Measurements from ENCODE around the gene TANC1. TPM values are rescaled to one million over a fixed set of nuclear protein-coding genes. Genes with fewer than 3 reads are reported as not detected.

Gene TANC1
- total RNA-seq, 2 experiments from 2014 or later: 0.41 to 0.47 TPM

DNA sequence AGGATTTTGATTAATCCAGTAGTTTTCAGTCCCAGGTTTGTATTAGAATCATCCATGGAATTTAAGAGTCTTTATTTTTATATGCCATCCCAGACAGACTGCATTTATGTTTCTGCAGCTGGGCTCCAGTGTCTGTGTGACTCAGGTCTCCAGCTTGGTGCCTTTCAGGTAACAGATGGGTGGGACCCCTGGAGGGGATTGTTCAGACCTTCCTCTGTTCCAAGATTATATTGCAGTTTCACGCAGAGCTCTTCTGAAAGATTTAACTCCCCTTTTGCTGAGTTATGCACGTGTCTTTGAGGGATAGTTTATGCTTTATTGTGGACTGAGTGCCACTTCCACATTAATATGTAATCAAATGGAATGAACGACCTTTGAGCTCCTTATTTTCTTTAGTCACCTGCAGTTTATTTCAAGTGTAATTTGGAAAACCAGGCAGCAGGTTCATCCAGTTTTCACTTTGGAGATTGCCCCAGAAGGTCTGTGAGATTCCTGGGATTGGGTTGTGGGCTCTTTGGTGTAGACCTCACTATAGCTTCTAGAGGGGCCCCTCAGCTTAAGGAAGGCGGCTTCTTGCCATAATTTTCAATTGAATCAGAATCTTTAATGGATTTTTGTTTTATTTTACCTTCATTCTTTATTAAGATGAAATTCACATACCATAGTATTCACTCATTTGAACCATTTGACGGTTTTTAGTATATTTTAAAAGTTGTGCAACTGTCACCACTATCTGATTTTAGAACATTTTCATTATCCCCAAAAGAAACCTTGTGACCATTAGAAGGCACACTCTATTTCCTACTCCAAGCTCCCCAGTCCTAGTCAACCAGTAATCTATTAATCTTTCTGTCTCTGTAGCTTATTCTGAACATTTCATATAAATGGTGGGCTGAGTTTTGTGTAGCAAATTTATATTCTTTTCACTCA, 183.0 kb downstream of the TANC1 start:
- Histone ChIP-seq H3K36me3 (ENCODE audit: insufficient read depth, low read length) (no peaks in the 10 kb centered on the region), H3K4me1 (ENCODE audit: insufficient read depth, low read length) (peaks cover 37% of the 10 kb centered on the region), H3K9me3 (ENCODE audit: control insufficient read depth in 1 of 2, insufficient read depth in 1 of 2, low read length in 2 of 2) (no peaks in the 10 kb centered on the region), H3K27ac (ENCODE audit: low read depth in 1 of 2, low read length in 2 of 2) (no peak overlapping the region), H3K4me3 (ENCODE audit: low read length) (no peak overlapping the region), H3K27me3 (ENCODE audit: control insufficient read depth in 1 of 2, insufficient read depth in 2 of 2, low read length in 2 of 2) (no peaks in the 10 kb centered on the region)
- H3K9me3 Mint-ChIP-seq: no peaks in the 10 kb centered on the region
- no peak overlapping the region for H3K4me3 Mint-ChIP-seq
- H3K36me3 Mint-ChIP-seq (ENCODE audit: low read depth): no peaks in the 10 kb centered on the region
- intact Hi-C loops (cut with DNase I, micrococcal nuclease): no loop called here
- CTCF ChIA-PET: no interaction called here
- POLR2A ChIA-PET: interaction anchor here (0.6 kb wide), 1 partner anchor 132 kb away, joined by 3 read pairs; no protein-coding TSS in a partner anchor
- DNase-seq: no peak
- peaks cover 35% of the 10 kb centered on the region for H3K4me1 Mint-ChIP-seq (ENCODE audit: low read depth)
- no peak for ATAC-seq (ENCODE audit: poor library complexity)
- TF ChIP-seq, protein P1, sequence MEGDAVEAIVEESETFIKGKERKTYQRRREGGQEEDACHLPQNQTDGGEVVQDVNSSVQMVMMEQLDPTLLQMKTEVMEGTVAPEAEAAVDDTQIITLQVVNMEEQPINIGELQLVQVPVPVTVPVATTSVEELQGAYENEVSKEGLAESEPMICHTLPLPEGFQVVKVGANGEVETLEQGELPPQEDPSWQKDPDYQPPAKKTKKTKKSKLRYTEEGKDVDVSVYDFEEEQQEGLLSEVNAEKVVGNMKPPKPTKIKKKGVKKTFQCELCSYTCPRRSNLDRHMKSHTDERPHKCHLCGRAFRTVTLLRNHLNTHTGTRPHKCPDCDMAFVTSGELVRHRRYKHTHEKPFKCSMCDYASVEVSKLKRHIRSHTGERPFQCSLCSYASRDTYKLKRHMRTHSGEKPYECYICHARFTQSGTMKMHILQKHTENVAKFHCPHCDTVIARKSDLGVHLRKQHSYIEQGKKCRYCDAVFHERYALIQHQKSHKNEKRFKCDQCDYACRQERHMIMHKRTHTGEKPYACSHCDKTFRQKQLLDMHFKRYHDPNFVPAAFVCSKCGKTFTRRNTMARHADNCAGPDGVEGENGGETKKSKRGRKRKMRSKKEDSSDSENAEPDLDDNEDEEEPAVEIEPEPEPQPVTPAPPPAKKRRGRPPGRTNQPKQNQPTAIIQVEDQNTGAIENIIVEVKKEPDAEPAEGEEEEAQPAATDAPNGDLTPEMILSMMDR (IDR thresholded peaks at IDR 0.05): no peak
- H3K27me3 Mint-ChIP-seq: no peaks in the 10 kb centered on the region
- peak overlapping the region; percentile 43 for H3K27ac Mint-ChIP-seq

DNA sequence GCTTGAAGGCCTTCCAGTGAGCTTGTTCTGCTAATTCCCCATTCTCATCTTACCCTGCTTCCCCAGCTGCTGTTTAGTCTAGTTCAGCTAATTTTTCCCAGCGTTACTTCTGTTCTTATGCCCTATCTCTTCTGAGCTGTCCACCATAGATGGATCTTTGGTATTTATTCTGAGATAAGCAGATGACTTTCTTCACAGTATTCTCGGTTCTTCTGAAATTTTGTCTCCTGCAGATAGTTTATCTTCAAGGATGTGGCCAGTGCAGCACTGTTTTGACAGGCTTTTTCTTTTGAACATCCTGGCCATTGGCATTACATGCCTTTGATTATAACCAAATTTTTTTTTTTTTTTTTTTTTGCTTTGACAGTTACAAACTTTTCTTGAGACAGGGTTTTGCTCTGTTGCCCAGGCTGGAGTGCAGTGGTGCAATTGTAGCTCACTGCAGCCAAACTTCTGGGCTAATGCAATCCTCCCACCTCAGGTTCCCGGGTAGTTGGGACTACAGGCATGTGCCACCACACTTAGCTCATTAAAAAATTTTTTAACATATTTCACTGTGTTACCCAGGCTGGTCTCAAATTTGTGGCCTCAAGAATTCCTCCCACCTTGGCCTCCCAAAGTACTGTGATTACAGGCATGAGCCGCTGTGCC, 183.8 kb downstream of the TANC1 start:
- ChIA-PET CTCF (interaction anchor here (0.6 kb wide), 1 partner anchor 41 kb away, joined by 3 read pairs; no protein-coding TSS in a partner anchor), POLR2A (interaction anchor here (0.6 kb wide), 1 partner anchor 131 kb away, joined by 3 read pairs; no protein-coding TSS in a partner anchor)
- H3K27ac ChIP-seq (ENCODE audit: low read depth in 1 of 2, low read length in 2 of 2): no peak overlapping the region
- intact Hi-C loops (cut with DNase I, micrococcal nuclease): no loop called here
- ATAC-seq (ENCODE audit: poor library complexity): no peak
- no peak overlapping the region for H3K4me3 ChIP-seq (ENCODE audit: low read length)
- no peaks in the 10 kb centered on the region for H3K36me3 ChIP-seq (ENCODE audit: insufficient read depth, low read length)
- H3K27ac Mint-ChIP-seq: peak overlapping the region; percentile 43
- H3K4me3 Mint-ChIP-seq: no peak overlapping the region
- TF ChIP-seq, protein P1 (IDR thresholded peaks at IDR 0.05): no peak
- no peaks in the 10 kb centered on the region for H3K9me3 Mint-ChIP-seq
- no peaks in the 10 kb centered on the region for H3K27me3 ChIP-seq (ENCODE audit: control insufficient read depth in 1 of 2, insufficient read depth in 2 of 2, low read length in 2 of 2)
- H3K9me3 ChIP-seq (ENCODE audit: control insufficient read depth in 1 of 2, insufficient read depth in 1 of 2, low read length in 2 of 2): no peaks in the 10 kb centered on the region
- peaks cover 33% of the 10 kb centered on the region for H3K4me1 ChIP-seq (ENCODE audit: insufficient read depth, low read length)
- H3K36me3 Mint-ChIP-seq (ENCODE audit: low read depth): no peaks in the 10 kb centered on the region
- H3K4me1 Mint-ChIP-seq (ENCODE audit: low read depth): peaks cover 32% of the 10 kb centered on the region
- H3K27me3 Mint-ChIP-seq: no peaks in the 10 kb centered on the region
- no peak for DNase-seq

DNA sequence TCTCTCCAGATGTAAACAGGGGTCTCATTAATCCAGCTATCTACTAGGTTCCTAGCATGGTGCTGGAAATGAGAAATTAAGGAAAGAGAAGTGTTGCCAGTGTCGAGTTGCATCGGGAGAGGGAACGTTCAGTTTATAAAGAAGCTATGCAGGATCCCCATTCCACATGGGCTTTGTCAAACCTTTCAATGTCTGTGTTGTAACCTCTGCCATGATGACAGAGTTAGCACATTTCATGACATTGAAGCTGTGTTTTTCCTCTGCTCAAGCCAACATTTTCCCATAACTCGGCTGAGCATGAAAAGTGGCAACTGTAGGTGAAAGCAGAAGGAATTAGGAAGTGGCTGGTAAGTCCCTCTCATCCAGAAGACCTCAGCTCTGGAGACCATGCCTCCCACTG, 184.6 kb downstream of the TANC1 start:
- no peaks in the 10 kb centered on the region for H3K36me3 Mint-ChIP-seq (ENCODE audit: low read depth)
- peaks cover 30% of the 10 kb centered on the region for H3K4me1 ChIP-seq (ENCODE audit: insufficient read depth, low read length)
- no peaks in the 10 kb centered on the region for H3K9me3 ChIP-seq (ENCODE audit: control insufficient read depth in 1 of 2, insufficient read depth in 1 of 2, low read length in 2 of 2)
- ChIA-PET CTCF (interaction anchor here (0.6 to 1.5 kb wide), 2 partner anchors 34 to 42 kb away, joined by 3 read pairs; no protein-coding TSS in a partner anchor), POLR2A (interaction anchor here (1.0 kb wide), 1 partner anchor 9 kb away, joined by 3 read pairs; no protein-coding TSS in a partner anchor)
- H3K27ac Mint-ChIP-seq: no peak overlapping the region
- H3K4me3 ChIP-seq (ENCODE audit: low read length): no peak overlapping the region
- no peak for DNase-seq
- H3K4me3 Mint-ChIP-seq: no peak overlapping the region
- TF ChIP-seq, protein P1 (IDR thresholded peaks at IDR 0.05): no peak
- H3K27me3 ChIP-seq (ENCODE audit: control insufficient read depth in 1 of 2, insufficient read depth in 2 of 2, low read length in 2 of 2): no peaks in the 10 kb centered on the region
- peaks cover 30% of the 10 kb centered on the region for H3K4me1 Mint-ChIP-seq (ENCODE audit: low read depth)
- no peaks in the 10 kb centered on the region for H3K36me3 ChIP-seq (ENCODE audit: insufficient read depth, low read length)
- H3K27ac ChIP-seq (ENCODE audit: low read depth in 1 of 2, low read length in 2 of 2): no peak overlapping the region
- no peaks in the 10 kb centered on the region for H3K27me3 Mint-ChIP-seq
- H3K9me3 Mint-ChIP-seq: no peaks in the 10 kb centered on the region
- ATAC-seq (ENCODE audit: poor library complexity): no peak
- intact Hi-C loops (cut with DNase I, micrococcal nuclease): no loop called here

All from CD4-positive, alpha-beta T cell (primary cell).